GM18517 (cell line): ENCODE data around the gene HERC6.
A peak's percentile ranks its signal among the peaks of the same experiment; 100 is the strongest.
"Not testable (repeated sequence)": the region's sequence is repeated elsewhere in the genome, so short reads cannot be mapped to it uniquely, and the experiment has no call there.

Experiments used
- ATAC-seq: cut with Tn5 transposase; IDR thresholded peaks from one replicate; pipeline ENCODE4 v1.9.1; 2021; ENCODE audit warnings: mild to moderate bottlenecking, moderate library complexity; ENCODE audit not compliant: unreplicated experiment

HERC6 gene

DNA sequence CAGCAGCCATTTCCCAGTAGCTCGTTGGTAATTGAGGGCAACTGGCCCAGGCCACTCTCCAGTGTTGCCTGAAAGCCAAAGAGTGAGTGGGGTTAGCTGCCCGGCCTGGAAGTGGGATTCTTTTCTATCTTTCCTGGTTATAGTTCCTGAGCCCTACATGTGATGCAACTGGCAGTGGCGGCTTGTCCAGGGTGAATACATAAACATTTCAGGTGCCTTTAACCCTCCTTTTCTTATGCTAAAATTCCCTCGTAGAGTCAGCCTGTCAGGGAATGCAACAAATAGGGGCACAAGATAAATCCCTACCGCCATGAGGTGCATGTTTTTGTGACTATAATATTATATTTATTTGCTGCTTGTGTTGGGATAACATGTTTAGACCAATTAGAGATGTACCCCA lies 64.8 kb downstream of the HERC6 start:
- ATAC-seq = no peak

DNA sequence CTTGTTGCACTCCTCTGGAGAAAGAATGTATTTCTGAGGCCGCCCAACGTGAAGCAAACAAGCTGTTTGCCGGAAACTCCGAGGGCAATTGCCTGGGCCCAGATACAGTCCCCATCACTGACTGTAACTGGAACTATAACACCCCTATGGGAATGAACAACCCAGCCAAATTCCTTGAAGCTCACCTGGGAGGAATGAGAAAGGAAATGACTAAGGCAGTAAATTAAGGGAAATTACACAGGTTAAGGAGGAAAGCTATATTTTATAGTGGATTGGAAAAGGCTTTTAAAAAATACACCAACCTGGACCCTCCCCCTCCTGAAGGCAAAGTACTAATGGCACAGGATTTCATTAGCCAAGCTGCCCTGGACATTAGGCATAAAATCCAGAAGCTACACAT lies 66.6 kb downstream of the HERC6 start:
- ATAC-seq = no peak

DNA sequence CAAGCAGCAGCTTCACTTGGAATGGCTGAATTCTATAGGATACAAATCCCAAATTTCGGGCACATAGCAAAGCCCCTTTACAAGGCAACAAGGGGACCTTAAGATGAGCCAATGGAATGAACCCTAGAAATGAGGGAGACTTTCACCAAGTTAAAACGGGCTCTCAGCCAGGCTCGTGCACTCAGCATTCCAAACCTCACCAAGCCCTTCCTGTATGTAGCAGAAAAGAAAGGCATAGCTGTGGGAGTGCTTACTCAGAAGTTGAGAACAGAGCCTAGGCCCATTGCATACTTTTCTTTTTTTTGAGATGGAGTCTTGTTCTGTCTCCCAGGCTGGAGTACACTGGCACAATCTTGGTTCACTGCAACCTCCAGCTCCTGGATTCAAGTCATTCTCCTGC lies 67.5 kb downstream of the HERC6 start:
- no peak for ATAC-seq

DNA sequence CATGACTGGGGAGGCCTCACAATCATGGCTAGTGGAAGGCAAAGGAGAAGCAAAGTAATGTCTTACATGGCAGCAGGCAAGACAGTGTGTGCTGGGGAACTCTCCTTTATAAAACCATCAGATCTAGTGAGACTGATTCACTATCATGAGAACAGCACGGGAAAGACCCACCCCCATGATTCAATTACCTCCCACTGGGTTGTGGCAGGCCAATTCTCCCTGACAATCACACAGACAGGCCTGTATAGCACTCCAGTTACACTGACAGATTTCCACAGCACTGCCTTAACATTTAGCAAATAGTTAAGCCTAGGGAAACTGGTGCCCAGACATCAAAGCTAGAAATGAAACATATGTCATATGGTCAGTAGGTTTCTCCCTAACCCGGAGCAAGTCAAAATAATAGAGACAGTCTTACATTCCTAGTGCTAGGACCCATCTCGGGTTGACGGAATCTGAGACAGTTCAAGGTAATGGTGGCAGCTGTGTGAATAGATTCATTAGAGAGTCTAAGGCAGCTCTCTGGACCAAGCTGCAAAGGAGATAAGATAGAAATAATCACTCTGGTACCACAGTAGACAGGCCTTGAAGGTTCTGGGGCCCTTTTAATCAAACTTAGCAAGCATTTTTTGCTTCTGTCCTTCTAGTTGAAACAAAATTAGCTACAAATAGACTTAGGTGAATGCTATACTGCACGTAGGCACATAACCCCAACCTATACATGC lies 68.9 kb downstream of the HERC6 start:
- ATAC-seq = no peak

DNA sequence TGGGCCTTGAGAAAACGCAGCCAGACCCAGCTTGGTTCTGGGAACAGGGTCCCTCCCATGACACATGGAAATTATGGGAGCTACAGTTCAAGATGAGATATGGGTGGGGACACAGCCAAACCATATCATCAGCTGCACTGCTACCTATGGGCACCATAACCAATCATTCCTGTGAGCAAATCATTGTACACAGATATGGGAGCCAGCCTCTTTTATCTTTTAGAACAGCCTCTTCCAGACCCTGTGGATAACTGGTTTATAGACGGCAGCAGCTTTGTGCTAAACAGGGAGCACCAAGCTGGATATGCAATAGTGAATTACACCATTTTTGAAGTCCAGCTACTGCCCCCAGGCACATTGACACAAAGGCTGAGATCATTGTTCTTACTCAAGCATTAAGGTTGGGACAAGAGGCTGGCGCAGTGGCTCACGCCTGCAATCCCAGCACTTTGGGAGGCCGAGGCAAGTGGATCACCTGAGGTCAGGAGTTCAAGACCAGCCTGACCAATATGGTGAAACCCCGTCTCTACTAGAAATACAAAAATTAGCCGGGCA lies 69.6 kb downstream of the HERC6 start:
- ATAC-seq = not testable (repeated sequence)

DNA sequence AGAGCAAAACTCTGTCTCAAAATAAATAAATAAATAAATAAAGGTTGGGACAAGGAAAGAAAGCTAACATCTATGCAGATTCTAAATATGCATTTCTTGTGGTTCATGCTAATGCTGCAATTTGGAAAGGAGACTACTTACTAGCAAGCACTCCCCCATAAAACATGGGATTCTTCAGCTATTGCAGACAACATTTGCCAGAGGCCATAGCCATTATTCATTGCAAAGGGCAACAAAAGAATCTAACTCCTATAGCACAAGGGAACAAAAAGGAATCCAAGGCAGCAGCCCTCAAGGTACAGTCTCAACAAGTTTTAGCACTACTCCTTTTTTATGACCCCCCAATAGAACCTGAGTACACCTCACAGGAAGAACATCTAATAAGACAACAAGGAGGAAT lies 70.2 kb downstream of the HERC6 start:
- ATAC-seq = no peak

DNA sequence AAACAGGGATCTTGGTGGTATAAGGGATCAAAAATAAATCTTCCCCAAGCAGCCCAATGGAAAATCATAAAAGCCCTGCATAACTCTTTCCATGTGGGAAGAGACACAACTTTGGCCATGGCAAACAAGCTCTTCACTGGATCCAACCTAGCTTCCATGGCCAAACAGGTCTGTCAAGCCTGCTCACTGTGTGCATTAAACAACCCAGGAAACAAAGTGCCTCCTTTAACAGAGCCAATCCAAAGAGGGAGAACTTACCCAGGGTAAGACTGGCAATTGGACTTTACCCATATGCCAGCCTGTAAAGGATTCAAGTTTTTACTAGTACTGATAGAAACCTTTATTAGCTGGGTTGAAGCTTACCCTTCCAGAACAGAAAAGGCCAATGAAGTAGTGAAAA lies 70.6 kb downstream of the HERC6 start:
- no peak for ATAC-seq

DNA sequence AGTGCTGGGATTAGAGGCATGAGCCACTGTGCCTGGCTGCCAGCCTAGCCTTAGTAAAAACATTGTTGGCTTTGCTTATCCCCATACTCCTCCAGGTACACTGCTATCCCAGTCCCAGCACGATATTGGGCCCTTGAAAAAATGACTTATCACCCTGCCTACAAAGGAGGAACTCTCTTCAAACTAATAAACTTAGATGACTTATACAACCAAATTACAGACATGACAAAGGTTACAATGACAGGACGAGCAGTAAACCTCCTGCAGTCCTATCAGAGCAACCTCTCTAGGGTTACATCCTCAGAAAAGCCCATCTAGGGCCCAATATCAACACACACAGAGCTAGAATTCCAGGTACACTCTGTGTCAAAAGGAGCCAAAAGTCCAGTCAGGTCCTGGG lies 72.6 kb downstream of the HERC6 start:
- no peak for ATAC-seq

DNA sequence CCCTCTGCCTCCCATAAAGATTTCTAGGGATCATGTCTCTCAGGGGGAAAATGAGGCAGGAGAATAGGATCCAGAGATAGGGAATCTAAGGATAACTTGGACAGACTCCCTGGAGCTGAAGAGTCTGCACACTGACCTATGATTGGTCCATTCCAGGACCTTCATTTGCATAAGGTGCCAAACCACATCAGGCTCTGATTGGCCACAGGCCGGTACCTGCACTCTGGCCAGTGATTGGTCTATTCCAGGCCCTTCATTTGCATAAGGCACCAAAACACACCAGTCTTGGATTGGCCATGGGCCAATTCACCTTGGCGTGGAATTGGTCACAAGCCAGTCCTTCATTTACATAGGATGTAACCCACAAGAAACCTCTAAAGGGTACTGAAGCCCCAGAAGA lies 74.3 kb downstream of the HERC6 start:
- no peak for ATAC-seq

DNA sequence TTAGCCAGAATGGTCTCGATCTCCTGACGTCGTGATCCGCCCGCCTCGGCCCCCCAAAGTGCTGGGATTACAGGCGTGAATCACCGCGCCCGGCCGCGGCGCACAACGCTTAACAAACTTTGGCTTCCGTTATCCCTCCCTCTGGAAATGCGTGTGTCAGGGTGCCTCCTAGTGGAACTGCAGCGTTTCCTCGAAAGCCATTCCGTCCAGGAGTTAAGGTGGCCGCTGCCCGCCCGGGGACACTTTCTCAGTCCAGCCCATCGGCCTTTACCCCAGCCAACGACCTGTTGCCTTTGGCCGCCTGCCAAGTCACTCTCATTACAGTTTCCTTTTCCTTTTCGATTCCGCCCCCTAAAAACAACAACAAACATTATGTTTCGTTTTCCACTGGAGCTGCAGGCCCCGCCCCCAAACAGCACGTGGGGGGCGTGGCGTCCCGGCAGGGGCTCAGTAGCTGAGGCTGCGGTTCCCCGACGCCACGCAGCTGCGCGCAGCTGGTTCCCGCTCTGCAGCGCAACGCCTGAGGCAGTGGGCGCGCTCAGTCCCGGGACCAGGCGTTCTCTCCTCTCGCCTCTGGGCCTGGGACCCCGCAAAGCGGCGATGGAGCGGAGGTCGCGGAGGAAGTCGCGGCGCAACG lies 78.1 kb downstream of the HERC6 start, which contains the start of gene HERC5:
HERC5 (plus strand) TSS at position 450 of the 637 bp plus-strand sequence; CDS start at position 601, 151 bp downstream.
- peak; percentile 95 for ATAC-seq

DNA sequence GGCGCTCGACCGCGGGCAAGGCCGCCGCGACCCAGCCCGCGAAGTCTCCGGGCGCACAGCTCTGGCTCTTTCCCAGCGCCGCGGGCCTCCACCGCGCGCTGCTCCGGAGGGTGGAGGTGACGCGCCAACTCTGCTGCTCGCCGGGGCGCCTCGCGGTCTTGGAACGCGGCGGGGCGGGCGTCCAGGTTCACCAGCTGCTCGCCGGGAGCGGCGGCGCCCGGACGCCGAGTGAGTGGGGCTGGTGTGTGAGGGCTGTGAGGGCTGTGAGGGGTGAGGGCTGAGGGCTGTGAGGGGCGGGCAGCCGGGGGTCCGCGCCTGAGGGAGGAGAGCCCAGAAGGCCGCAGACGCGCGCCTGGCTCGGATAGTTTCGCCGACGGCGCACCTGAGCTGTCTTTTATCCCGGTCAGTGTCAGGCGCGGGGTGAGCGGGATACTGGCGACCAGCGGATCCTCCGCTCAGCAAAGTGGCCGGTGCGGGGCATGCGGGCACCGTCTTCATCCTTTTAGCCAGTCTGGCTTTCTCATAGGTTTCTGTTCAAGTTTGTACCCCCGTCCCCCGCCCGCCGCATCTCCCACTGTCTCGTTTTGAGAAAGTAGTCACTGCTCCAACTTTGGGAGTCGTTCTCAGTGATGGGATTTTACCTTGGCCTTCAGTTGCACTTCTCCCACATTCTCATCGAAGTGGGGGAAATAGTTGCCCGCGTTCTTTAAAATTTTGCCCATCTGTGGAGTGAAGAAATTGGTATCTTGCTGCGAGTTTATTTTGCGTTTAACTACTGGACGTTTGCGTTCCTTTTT lies 78.9 kb downstream of the HERC6 start:
- peak; percentile 37 for ATAC-seq

DNA sequence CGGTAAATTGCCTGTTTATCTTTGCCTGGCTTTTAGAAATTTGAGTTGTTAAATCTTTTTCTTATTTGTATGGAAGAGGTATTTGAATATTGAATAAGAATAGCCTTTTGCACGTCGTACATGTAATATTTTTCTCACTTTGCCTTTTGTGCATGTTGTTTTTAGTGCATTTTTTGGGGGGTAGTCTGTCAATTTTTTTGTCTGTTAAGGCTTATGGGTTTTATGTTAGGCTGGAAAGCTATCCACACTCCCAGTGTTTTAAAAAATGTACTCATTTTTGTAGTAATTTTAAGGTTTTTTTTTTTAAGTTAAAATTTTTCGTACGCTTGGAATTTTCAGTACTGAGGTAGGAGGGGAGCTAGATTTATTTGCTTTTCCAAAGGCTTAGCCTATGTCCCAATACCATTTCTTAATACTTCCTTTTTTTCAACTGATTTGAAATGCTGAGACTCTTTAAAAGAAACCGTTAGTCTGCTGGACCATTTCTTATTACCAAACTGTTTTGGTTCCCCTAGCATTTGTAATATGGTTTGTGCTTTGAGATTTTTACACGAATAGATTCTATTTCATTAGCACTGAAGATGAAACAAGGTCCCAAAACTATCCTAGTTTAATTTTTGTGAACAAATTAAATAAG lies 79.6 kb downstream of the HERC6 start:
- no peak for ATAC-seq

DNA sequence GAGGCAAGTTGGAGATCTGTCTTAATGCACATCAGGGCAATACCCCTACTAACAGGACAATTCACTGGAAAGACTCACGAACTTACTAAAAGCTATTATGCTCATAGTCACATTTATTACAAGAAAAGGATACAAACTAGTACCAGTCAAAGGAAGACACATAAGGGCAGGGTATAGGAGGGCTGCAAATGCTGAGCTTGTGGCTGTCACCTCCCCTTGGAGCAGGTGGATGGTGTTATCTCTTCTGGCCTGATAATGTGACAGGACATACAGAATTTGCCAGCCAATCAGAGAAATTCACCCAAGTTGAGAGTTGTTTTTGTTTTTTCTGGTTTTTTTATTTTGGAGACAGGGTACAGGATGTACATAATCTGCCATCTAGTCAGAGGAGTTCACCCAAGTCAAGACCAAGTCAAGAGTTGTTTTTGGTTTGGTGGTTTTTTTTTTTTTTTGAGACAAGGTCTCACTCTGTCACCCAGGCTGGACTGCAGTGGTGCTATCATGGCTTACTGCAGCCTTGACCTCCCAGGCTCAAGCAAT lies 87.1 kb downstream of the HERC6 start:
- no peak for ATAC-seq

DNA sequence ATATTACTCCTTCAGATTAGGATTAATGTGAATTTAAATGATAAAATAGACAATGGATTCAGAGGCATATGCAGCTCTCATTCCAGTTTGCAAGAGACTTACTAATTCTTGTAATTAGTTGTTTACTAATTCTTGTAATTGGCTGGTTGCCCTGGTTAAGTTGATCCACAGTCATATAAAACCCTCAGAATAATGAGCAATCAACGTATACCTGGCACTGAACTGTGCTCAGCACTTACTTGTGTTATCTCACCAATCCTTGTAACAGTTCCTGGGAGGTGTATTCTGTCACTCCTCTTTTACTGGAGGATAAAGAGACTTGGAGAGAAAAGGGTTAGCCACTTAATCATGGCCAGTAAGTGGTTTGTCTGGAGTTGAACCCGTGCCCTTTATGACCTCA lies 88.7 kb downstream of the HERC6 start:
- ATAC-seq = no peak

DNA sequence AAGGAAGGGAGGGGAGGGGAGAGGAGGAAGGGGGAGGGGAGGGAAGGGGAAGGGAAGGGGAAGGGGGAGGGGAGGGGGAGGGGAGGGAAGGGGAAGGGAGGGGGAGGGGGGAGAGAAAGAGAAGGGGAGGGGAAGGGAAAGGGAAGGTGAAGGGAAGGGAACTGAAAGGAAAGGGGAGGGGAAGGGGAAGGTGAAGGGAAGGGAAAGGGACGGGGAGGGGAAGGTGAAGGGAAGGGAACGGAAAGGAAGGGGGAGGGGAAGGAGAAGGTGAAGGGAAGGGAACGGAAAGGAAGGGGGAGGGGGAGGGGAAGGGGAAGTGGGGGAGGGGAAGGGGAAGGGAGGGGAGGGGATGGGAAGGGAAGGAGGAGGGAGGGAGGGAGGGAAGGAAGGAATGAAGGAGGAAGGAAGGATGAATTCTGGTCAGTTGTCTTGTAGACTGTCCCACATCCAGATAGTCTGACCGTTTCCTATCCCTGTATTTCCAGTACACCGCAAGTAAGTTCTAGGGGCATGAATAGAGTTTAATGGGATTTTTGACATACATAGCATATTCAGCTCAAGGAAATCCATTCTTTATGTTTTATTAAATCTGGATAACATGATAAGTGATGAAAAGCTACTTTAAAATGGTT lies 98.7 kb downstream of the HERC6 start:
- no peak for ATAC-seq

DNA sequence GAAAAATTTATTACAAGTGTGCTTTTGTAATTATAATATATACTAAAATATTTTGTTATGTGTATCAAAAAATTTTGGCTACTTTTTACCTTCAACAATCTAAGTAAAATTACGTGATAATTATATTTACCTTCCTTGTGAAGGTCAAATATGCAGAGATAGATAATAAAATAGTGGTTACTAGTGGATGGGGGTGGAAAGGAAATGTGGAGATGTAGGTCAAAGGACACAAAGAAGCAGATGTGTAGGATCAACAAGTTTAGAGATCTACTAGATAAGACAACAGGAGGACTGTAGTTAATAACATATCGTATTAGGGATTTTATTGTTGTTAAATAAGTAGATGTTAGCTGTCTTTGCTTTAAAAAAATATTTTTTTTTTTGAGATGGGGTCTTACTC lies 99.6 kb downstream of the HERC6 start:
- no peak for ATAC-seq

DNA sequence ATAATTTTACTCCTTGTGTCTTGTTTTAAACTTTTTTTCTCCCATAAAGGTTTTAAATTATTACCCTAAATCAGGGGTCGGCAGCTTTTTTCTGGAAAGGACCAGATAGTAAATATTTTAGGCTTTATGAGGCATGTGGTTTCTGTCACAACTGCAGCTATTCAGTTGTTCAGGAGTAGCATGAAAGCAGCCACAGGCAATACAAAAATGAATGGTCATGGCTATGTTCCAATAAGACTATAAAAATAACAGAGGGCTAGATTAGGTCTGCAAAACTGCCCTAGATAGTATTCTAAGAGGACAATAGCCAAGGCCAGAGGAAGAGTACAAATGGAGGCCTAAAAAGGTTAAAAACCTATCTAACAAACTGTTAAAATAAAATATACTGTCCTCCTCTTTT lies 102.9 kb downstream of the HERC6 start:
- ATAC-seq = no peak

DNA sequence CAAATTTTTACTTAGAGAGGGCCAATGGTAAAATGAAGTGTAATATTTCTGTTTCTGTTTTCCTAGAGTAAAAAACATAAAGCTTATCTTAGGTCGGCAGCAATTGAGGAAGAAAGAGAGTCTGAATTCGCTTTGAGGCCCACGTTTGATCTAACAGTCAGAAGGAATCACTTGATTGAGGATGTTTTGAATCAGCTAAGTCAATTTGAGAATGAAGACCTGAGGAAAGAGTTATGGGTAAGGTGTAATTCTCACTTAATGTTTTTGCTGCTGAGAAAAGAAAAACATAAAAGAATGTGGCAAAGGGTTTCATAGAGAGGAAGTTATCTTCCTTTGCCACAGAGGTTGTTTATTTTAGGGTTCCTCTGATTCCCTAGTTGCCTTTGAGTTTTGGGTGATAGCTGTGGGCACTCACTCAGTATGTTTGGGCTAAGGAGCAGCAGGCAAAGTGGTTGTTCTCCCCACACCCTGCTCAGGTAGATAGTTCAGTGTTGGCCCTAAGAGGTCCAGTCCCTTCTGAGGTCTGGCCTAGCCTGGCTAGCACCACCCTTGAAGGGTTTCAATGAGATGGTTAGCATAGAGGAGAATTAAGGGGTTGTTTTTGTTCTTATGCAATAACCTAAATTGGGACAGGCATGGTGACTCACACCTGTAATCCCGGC lies 110.6 kb downstream of the HERC6 start:
- ATAC-seq = no peak
